HG03280 (cell line): Measurements from ENCODE around the gene ZNF451.
A peak's percentile ranks its signal among the peaks of the same experiment; 100 is the strongest.
"Not testable (repeated sequence)": the region's sequence is repeated elsewhere in the genome, so short reads cannot be mapped to it uniquely, and the experiment has no call there.

ENCODE experiments used
- ATAC-seq: cut with Tn5 transposase; IDR thresholded peaks from one replicate; pipeline ENCODE4 v1.9.1; 2021; ENCODE audit warnings: mild to moderate bottlenecking, moderate library complexity; ENCODE audit not compliant: unreplicated experiment

The ZNF451 gene

DNA sequence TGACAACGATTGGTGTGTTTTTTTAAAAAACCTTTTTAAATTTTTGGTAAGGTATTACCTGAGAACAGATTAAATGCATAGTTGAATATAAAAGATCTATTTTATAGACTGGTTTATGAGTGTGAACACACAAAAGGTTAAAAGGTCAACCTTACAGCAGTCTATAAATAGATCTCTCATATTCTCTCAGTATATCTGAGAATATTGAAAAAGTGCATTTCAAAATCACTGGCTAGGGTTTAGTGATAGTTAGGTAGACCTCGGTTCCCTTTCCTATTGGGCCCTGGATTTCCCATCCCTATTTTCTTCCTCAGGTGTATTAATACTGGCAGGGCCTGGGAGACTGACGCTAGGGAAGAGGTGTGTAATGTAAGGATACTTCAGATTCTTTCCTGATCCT is 723 bp upstream of the ZNF451 start:
- ATAC-seq = no peak

DNA sequence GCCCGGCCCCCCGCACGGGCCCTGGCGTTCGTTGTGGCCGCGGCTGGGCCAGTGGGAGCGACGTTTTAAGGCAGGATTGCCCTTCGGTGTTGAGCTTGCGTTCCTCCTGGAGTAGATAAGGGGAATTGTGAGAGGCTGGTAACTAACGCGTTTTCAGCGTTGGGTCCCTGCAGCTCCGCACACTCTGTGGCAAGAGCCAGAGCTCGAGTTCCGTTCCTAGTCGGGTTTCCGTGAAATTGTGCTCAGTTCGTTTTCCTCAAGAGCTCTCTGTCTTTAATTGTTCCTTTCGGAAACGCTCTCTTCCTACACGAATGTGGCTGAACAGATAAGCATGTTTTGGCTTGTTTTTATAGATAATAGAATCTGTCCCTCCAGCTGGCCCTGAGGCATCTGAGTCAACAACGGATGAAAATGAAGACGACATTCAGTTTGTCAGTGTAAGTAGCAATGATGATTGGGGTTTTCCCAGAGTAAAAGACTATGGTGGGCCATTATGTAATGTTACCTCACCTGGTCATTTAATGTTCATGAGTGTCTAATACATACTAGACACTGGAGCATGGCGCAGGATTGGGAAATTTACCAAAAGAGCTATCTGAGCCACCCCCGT is 575 bp downstream of the ZNF451 start:
- ATAC-seq = peak; percentile 18

DNA sequence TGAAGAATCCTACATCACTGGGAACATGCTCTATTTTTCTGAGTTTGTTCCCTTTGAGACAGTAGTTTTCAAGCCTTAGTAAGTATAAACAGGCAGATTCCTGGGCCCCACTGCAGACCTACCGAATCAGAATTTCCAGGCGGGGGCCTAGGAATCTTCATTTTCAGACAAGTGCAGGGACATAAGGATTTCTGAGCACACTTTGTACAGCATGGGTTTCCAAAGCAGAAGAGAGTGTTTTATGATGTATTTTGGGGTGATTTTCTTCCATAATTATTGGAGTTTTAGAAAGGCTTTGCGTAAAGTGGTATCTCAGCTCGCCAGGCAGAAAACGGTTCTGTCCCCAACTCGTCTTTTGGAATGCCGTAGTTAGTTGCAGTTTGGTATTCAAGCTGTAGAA is 1.4 kb downstream of the ZNF451 start:
- ATAC-seq = not testable (repeated sequence)

DNA sequence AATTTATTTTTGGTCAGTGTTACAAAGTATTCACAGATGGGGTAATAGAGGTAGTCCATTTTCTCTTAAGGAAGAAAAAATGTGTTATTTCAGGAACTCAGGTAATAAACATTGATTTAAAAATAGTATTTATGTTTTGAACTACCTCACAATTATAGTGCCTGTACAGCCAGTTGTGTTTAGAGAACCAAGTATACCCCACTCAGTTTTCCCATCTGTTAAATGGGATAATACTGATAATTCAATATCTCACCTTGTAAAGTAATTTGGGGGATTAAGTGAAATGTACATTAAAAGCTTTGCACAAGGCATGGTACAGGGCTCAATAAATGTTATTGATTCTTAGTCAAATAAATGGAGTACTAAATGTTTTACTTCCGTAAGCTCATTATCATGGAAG is 4.7 kb downstream of the ZNF451 start:
- ATAC-seq = no peak

DNA sequence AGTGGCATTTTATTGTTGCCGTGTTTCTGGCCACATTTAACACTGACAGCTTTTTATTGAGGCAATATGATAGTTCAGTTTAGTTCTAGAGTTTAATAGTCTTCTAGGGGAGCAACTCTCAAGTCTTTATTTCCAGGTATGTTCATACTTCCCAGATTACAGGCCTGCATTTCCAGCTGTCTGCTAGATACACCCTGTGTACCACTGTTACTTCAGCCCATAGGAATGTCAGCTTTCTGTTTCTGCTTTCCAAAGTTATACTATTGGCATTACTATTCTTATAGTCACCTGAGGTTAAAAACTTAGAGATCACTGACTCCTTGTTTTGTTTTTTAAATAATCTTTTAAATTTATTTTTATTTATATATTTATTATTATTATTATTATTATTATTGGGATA is 7.6 kb downstream of the ZNF451 start:
- ATAC-seq = no peak

DNA sequence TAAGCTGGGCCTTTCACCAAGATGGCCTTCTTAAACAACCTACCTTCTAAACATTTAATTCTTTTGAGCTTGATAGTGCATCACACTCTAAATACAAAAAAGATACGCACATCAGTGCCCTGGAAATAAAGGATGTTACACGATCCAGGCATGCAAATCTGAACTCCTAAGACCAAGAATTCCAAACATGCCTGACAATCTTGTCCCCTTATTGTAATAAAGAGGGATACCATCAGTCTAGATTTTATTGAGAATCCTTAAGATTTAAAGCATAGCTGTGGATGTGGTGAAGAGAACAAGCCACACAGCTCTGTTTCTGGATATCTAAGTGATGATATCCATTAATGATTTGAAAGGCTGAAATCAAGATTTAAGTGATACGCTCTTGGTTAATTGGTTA is 13.0 kb downstream of the ZNF451 start:
- ATAC-seq = no peak

DNA sequence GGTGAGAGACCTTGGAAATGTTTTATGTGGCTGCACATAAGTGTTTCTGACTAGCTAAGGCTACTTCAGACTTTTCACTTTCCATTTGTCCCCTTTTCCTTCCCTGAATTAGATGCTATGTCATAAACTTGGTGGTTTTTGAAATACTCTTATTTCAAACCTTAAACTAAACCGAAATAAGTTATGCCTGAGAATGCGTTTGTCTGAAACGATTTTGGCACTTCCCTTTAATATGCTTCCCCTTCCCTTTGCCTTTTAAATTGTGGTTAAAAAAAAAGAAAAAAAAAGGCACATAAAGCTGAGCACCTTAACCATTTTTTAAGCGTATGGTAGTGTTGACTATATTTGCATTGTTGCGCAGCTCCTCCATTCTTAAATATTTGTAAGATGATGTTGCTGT is 14.3 kb downstream of the ZNF451 start:
- ATAC-seq = no peak

DNA sequence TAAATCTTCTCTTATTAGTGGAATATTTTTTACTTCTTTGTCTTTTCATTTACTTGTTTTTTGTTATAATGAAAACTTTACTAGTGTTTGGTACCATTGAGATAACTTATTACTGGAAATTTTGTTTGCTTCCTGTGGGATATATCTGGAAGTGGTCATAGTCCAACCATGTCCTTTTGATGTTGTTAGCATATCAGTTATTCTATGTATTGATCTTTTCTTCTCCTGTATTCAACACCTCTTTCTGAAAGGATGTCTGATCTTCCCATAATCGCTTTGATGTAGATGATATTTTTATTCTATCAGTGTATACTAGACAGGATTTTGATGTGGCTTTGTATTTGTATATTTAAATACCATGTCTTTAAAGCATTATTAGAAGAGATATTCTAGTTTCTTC is 17.0 kb downstream of the ZNF451 start:
- ATAC-seq = no peak

DNA sequence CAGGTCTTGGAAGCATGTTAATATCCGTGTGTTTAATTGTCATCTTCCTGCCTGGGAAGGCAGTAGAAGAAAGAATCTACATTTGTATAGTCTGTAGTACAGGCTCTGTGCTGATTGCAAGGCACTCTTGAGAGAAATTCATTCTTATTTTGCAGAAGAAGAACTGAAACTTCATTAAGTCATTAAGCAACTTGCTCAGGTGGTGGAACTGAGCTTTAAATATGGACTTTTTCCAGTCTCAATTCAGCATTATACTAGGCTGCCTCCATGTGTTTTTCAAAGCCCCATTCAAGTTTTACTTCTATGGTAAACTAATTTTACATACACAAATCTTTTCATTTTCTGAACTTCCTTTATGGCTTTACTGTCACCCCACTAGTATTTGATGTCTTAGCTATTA is 18.7 kb downstream of the ZNF451 start:
- ATAC-seq = peak; percentile 95

DNA sequence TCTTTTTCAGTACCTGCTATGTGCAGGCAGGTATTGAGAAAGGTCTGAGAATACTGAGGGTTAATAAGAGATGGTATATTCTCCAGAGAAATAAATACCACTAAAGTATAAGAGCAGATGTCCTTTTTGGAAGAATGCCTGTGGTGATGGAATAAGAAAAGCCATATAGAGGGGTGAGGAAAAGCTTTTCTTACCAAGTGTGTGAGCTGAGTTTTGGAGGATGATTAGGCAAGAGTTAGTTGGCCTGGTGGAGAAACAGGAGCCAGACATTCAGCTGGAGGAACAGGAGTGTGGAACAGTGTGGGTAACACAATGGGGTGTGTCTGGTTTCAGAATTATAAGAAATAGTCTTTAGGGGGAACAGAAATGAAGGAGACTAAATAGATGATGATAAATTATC is 19.9 kb downstream of the ZNF451 start:
- ATAC-seq = no peak

DNA sequence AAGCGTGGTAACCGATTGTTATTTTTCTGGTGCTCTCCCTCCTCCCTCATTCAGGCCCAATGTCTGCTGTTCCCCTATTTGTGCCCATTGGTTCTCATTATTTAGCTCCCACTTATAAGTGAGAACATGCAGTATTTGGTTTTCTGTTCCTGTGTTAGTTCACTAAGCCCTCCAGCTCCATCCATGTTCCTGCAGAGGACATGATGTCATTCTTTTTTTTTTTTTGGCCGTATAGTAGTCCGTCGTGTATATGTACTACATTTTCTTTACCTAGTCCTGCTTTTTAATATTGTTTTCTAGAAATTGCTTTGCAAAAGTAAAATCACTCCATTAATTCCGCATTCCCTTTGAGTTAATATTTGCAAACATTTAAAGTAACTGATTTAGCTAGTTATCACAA is 23.1 kb downstream of the ZNF451 start:
- ATAC-seq = no peak

DNA sequence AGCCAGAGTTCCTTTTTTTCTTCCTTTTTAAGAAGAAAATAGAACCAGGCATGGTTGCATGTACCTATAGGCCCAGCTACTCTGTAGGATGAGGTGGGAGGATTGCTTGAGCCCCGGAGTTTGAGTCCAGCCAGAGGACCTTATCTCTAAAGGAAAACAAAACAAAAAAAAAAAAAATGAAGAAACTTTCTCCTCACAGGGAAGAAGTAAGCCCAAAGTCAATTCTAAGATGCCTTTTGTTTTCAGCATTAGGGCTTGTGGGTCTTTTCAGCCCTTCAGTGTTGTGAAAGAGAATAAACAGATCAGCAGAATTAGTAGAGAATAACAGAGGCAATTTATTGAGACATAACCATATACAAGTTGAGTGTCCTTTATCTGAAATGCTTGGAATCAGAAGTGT is 26.8 kb downstream of the ZNF451 start:
- ATAC-seq = no peak

DNA sequence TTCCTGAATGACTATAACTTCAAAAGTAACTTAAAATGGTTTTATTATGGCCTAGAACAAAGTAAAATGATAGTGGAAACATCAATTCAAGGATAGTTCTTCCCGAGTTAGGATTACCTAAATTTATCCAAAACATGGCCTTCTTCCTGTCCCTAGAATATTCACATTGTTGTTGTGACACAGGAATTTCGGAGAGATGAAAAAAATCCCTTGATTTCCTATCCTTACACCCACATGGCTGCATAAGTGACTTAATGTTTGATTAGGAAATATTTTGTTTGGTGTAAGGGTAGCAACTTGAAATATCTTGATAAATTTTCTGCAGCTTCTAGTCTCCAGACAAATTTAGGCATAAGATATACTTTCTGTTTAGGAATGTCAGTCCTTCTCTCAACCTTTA is 27.8 kb downstream of the ZNF451 start:
- ATAC-seq = no peak

DNA sequence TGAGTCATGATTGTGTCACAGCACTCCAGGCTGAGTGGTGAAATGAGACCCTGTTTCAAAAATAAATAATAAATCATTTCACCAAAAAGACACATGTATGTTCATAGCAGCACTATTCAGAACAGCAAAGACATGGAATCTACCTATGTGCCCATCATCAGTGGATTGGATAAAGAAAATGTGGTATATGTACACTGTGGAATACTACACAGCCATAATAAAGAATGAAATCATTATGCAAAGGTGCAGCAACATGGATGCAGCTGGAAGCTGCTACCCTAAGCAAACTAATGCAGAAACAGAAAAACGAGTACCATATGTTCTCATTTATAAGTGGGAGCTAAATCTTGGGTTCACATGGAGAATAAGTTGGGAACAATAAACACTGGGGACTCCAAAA is 33.1 kb downstream of the ZNF451 start:
- ATAC-seq = no peak

DNA sequence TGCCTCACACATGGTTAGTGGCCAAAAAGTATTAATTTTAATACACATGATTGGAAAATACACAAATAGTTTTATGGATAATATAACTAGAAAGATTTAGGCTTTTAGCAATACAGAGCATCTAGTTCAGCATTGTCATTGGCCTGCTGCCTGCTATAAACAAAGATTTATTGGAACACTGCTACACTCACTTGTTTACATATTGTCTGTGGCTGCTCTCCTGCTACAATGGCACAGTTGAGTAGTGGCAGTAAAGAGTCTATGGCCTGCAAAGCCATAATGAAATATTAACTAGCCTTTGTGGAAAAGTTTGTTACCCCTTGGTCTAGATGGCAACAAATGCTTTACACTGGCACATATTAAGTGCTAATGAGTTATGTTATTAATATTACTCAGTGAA is 37.8 kb downstream of the ZNF451 start:
- no peak for ATAC-seq

DNA sequence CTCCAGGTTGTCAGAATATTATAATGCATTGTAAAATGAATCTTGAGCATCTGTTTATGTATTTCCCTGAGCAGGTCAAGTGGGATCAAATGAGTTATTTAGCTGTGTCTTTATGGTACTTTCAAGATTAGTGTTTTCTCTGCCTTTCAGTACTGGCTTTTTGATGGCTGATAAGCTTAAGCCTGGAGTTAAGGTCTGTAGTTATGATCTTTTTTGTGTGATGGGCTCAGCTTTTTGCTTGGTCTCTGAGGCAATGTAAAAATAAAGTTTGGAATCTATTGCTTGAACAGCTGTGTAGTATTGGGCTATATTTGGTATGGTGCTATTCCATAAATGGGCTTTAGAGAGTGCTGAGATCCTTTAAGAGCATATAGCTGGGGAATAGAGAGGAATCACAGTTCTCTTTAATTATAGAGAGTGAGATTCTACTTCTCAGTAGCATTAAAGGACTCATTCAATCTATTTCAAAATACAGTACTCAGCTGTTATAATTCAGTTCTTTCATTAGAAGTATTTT is 40.7 kb downstream of the ZNF451 start:
- ATAC-seq = no peak

DNA sequence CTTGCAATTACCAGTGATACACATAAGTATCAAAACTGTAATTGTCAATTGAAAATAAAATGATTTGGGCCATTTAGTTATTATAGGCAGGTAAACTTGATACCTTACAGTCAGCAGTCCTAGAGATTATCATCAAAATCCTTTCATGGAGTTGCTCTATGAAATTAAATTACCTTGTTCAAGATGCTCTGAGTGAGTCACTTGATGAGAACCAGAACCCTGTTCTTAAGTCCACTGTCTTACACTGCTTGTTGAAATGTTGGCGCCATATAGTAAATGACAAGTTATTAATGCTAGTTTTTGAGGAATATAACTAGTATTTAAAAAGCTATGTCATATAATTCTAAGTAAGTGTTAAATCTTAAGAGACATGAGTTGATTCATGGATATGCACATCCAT is 45.0 kb downstream of the ZNF451 start:
- no peak for ATAC-seq

DNA sequence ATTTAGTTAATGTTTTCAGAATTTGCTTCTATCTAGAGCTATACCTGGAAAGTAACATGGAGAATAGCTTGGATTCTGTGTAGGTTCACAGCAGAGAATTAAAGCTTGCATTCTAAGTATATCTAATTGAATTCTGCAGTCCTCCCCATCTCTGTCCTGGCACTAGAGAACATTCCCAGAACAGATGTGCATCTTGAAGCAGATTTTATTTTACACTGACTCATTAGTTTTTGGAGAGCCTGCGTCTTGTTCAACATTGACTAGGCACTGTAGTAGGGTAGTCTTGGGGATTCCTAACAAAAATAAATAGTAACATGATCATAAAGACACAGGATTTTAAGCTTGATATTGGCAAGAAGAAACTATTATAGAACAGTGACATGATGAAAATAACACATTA is 45.9 kb downstream of the ZNF451 start:
- ATAC-seq = no peak

DNA sequence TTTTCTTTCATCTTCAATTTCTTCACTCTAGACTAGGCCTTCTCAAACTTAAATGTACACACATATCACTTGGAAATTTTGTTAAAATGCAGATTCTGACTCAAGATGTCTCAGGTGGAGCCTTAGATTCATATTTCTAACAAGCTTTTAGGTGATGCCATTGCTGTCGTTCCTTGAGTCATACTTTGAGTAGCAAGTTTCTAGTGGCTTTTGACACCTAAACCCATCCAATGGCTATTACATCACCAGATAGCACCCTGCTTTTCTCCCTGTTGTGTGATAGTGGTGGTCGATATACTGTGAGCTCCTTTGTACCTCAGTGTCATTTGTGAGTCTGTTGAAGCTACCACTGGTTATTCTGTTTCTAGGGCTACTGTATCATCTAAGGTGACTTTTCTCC is 47.4 kb downstream of the ZNF451 start:
- no peak for ATAC-seq

DNA sequence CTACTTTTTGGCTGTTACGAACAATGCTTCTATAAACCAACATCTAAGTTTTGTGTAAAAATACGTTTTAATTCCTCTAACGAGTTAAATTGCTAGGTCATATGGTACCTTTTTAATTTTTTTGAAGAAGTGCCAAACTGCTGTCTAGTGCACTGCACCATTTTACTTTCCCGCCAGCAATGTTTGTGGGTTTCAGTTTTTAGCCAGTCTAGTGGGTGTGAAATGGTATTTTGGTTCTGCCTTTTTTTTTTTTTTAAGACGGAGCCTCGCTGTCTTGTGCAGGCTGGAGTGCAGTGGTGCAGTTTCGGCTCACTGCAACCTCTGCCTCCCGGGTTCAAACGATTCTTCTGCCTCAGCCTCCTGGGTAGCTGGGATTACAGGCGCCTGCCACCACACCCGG is 48.0 kb downstream of the ZNF451 start:
- no peak for ATAC-seq

DNA sequence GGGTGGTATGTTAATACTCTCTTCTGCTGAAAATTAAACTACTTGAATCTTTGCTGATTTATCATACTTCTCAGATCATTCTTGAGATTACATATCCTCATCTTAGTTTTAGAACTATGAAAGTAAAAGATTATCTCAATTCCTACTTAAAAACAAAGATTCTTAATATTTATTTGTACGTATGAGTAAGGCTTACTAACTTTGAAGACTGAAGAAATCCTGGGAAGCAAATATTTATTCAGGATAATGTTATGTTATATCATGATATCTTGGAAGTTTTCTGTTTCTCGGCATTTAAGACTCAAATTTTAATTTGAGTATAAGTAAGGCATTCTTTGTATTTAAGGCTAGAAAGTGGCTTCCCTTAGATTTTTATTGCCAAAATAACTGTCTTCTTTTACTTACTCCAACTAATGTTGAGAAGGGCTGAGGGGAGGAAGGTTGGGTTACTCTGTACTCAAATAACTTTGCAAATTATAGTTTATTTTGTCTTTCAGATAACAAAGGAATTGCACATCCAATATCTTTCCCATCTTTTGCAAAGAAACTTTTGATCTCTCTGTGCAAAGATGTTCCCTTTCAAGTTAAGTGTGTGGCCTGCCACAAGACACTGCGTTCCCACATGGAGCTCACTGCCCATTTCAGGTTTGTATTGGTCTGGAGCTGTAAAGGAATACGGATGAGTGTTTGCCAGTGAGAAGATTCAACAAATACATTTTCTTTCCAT is 51.6 kb downstream of the ZNF451 start:
- no peak for ATAC-seq

DNA sequence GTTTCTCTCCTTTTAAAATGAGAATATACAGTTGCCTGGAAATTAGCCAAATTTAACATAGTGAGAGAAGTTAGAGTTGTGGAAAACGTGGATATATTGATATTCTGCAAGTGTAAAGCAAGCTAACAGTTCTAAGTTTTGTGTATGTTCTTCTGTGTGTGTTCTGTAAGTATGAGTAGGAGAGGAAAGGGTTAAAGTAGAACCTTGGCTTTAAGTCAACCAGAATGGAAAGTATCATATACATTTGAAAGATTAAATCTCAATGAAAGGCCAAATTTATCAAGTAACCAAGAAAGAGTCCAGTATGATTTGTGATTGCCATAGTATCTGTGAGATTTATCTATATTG is 52.2 kb downstream of the ZNF451 start:
- ATAC-seq = no peak

DNA sequence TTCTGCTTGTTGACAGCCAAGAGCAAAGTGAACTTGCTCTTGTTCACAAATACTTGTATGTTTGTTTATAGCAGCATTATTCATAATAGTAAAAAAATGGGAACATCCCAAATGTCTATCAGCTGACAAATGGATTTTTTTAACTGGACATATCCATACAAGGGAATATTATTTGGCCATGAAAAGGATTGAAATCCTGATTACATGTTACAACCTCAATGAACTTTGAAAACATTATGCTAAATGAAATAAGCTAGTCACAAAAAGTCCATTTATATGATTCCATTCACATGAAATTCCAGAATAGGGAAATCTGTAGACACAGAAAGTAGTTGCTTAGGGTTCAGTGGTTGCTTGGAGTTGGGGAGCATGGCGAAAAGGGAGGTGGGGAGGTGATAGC is 53.7 kb downstream of the ZNF451 start:
- ATAC-seq = no peak
